B cell (primary cell): ENCODE results near the gene CAMK2A. TPM values are rescaled to one million over a fixed set of nuclear protein-coding genes. Genes with fewer than 3 reads are reported as not detected.

Experiments used
- ATAC-seq: fragments of 200-7000 bp; cut with Tn5 transposase; one replicate; pipeline ENCODE4 v1.10.0; 2021; ENCODE audit warnings: low read depth, mild to moderate bottlenecking, moderate number of reproducible peaks, moderate library complexity
- CTCF ChIA-PET: fragments of 350-600 bp; sonication (Branson Sonifier 250); formaldehyde crosslinking; loops from one replicate; lab custom pipeline; 2021; ENCODE audit warnings: antibody characterized with exemption, inconsistent platforms; lab: Charles Lee
- POLR2A ChIA-PET: fragments of 350-600 bp; sonication (Branson Sonifier 250); formaldehyde crosslinking; loops from one replicate; lab custom pipeline; 2021; ENCODE audit warnings: antibody characterized with exemption; lab: Charles Lee
- DNase-seq: peaks from one replicate; pipeline ENCODE4 v3.0.0; 2013
- H2AFZ ChIP-seq: 2 replicates; pipeline ENCODE4 v1.6.1; 2012; ENCODE audit warnings: mild to moderate bottlenecking, low read depth, low read length; ENCODE audit not compliant: insufficient read depth, poor library complexity, severe bottlenecking
- H3K27ac ChIP-seq, 2 donors: 1 replicate in 1 of 2; 2 replicates in 1 of 2; pipeline ENCODE4 v1.5.1; 2012 to 2013; ENCODE audit warnings: low read length in 2 of 2, mild to moderate bottlenecking in 2 of 2, moderate library complexity in 1 of 2
- H3K27me3 ChIP-seq, 4 experiments: fragments of 200-600 bp in 1 of 4; sonication (generic) in 1 of 4; replicated peaks in 1 of 4; 1 replicate in 2 of 4; 2 replicates in 2 of 4; pipeline versions ENCODE4 v1.6.1 to v1.7.0; 2013 to 2016; ENCODE audit warnings: low read length in 3 of 4, mild to moderate bottlenecking in 2 of 4, mixed read lengths in 1 of 4, moderate library complexity in 1 of 4; ENCODE audit not compliant: insufficient read depth in 4 of 4, control insufficient read depth in 3 of 4; ENCODE audit errors: control extremely low read depth in 1 of 4
- H3K36me3 ChIP-seq, 2 experiments: replicated peaks in 1 of 2; 1 replicate in 1 of 2; 2 replicates in 1 of 2; pipeline versions ENCODE4 v1.6.1 to v1.7.1; 2013; ENCODE audit warnings: low read length in 1 of 2; ENCODE audit not compliant: insufficient read depth in 2 of 2, control insufficient read depth in 1 of 2; ENCODE audit errors: control extremely low read depth in 1 of 2, extremely low read depth in 1 of 2
- H3K4me1 ChIP-seq, 2 donors: fragments of 200-600 bp in 1 of 2; sonication (generic) in 1 of 2; 1 replicate in 1 of 2; 2 replicates in 1 of 2; pipeline versions ENCODE4 v1.5.1 to v1.6.1; 2013 to 2017; ENCODE audit warnings: low read length in 2 of 2; ENCODE audit not compliant: control insufficient read depth in 2 of 2, insufficient read depth in 2 of 2
- H3K4me2 ChIP-seq: replicated peaks from 2 replicates; pipeline ENCODE3; 2012; ENCODE audit warnings: mild to moderate bottlenecking, low read depth, low read length; ENCODE audit not compliant: poor library complexity, severe bottlenecking
- H3K4me3 ChIP-seq, 5 experiments: fragments of 200-600 bp in 1 of 5; sonication (generic) in 1 of 5; 1 replicate in 3 of 5; 2 replicates in 2 of 5; pipeline versions ENCODE4 v1.5.1 to v1.7.0; 2011 to 2016; ENCODE audit warnings: low read length in 4 of 5, mild to moderate bottlenecking in 4 of 5, low read depth in 2 of 5, control low read depth in 1 of 5, moderate library complexity in 1 of 5; ENCODE audit not compliant: insufficient read depth in 1 of 5; ENCODE audit errors: control extremely low read depth in 1 of 5, extremely low read depth in 1 of 5
- H3K79me2 ChIP-seq: fragments of 200-600 bp; sonication (generic); one replicate; pipeline ENCODE4 v1.6.0; 2016; ENCODE audit warnings: low read length; ENCODE audit not compliant: control insufficient read depth, insufficient read depth
- H3K9ac ChIP-seq: fragments of 200-600 bp; sonication (generic); 2 replicates; pipeline ENCODE4 v1.6.1; 2017; ENCODE audit warnings: mild to moderate bottlenecking, low read length, moderate library complexity
- H3K9me3 ChIP-seq, 3 donors: one replicate each; pipeline versions ENCODE4 v1.6.1 to v1.7.1; 2013; ENCODE audit warnings: low read length in 2 of 3; ENCODE audit not compliant: control insufficient read depth in 2 of 3, insufficient read depth in 1 of 3; ENCODE audit errors: control extremely low read depth in 1 of 3
- H4K20me1 ChIP-seq: 2 replicates; pipeline ENCODE4 v1.6.0; 2012; ENCODE audit warnings: mild to moderate bottlenecking, low read length; ENCODE audit not compliant: insufficient read depth, control insufficient read depth, poor library complexity, severe bottlenecking
- H3K27ac Mint-ChIP-seq: one replicate; pipeline ENCODE4 v1.8.0; 2021; ENCODE audit warnings: mixed read lengths
- H3K27me3 Mint-ChIP-seq: one replicate; pipeline ENCODE4 v1.8.0; 2021; ENCODE audit warnings: mixed read lengths
- H3K4me1 Mint-ChIP-seq: one replicate; pipeline ENCODE4 v1.8.0; 2021; ENCODE audit warnings: mixed read lengths
- H3K4me3 Mint-ChIP-seq: one replicate; pipeline ENCODE4 v1.8.0; 2021; ENCODE audit warnings: mixed read lengths
- H3K9me3 Mint-ChIP-seq: one replicate; pipeline ENCODE4 v1.8.0; 2022; ENCODE audit warnings: mixed read lengths; ENCODE audit not compliant: insufficient read depth
- CTCF ChIP-seq: fragments of 200-600 bp; IDR thresholded peaks from one replicate; pipeline ENCODE4 v1.8.0; 2022; ENCODE audit warnings: antibody characterized with exemption, mild to moderate bottlenecking
- EZH2 ChIP-seq: IDR thresholded peaks from 2 replicates; pipeline ENCODE4 v1.6.1; 2012; ENCODE audit warnings: borderline replicate concordance, low read depth, mild to moderate bottlenecking, moderate library complexity, low read length; ENCODE audit not compliant: insufficient read depth, poor library complexity, severe bottlenecking
- WGBS: methylation state at CpG from one replicate; pipeline ENCODE4 v1.1.5; 2013; ENCODE audit warnings: missing lambda C conversion rate; ENCODE audit not compliant: insufficient coverage; 5-methylcytosine and 5-hydroxymethylcytosine counted together
- intact Hi-C: fragments of 100-400 bp; cut with micrococcal nuclease; formaldehyde crosslinking; loops from one replicate; pipeline ENCODE4 v1.10.0; 2022
- polyA plus RNA-seq: library from polyadenylated mRNA; depleted of rRNA; stranded (reverse); fragments of >200 nt; gene quantifications from 2 replicates; pipeline ENCODE4 v1.2.3, GENCODE V29; 2012
- total RNA-seq, 2 donors: library from RNA; stranded (reverse); fragments of 120-200 nt in 1 of 2; gene quantifications; 1 replicate in 1 of 2; 2 replicates in 1 of 2; pipeline versions ENCODE4 v1.2.3 to v1.2.4, GENCODE V29; 2013 to 2022

Gene CAMK2A
- total and polyA plus RNA-seq, 2 donors (not counting 1 experiment from before 2014, with no cell fraction given) = not detected

- ChIA-PET CTCF (no interaction called here), POLR2A (no interaction called here)
- Mint-ChIP-seq H3K4me1 (no peaks in the 10 kb centered on the region), H3K4me3 (no peak overlapping the region), H3K9me3 (no peaks in the 10 kb centered on the region), H3K27ac (no peak overlapping the region), H3K27me3 (peaks cover 37% of the 10 kb centered on the region)
- H3K4me3 ChIP-seq = no peak overlapping the region
- H2AFZ ChIP-seq = no peak overlapping the region
- H3K79me2 ChIP-seq = no peaks in the 10 kb centered on the region
- intact Hi-C loops = no loop called here
- H3K4me1 ChIP-seq = no peaks in the 10 kb centered on the region
- H3K27ac ChIP-seq = no peak overlapping the region
- H3K9me3 ChIP-seq = no peaks in the 10 kb centered on the region
- H3K4me2 ChIP-seq = no peak overlapping the region
- DNase-seq (no peak), ATAC-seq (no peak)
- no peaks in the 10 kb centered on the region for H4K20me1 ChIP-seq
- WGBS = 88% methylated on average over 16 of the region's 16 CpGs
- H3K36me3 ChIP-seq = no peaks in the 10 kb centered on the region
- TF ChIP-seq EZH2 (no peak), CTCF (no peak)
- H3K9ac ChIP-seq = no peak overlapping the region
- H3K27me3 ChIP-seq = peaks cover 0 to 9% (median 0%) of the 10 kb centered on the region in 4 experiments
Observed at GRCh38 chr5:150196986-150197385, 92.6 kb downstream of the CAMK2A start.

GRCh38 chr5:150196514-150196913, 93.1 kb downstream of the CAMK2A start:
- Histone ChIP-seq H3K9ac (no peak overlapping the region), H3K36me3 (no peaks in the 10 kb centered on the region), H3K9me3 (no peaks in the 10 kb centered on the region), H4K20me1 (no peaks in the 10 kb centered on the region), H3K4me1 (no peaks in the 10 kb centered on the region), H3K4me2 (no peak overlapping the region), H3K4me3 (no peak overlapping the region), H2AFZ (no peak overlapping the region), H3K27ac (no peak overlapping the region), H3K79me2 (no peaks in the 10 kb centered on the region), H3K27me3 (peaks cover 0 to 11% (median 0%) of the 10 kb centered on the region in 4 experiments)
- intact Hi-C loops = no loop called here
- Mint-ChIP-seq H3K27me3 (peaks cover 41% of the 10 kb centered on the region), H3K27ac (no peak overlapping the region), H3K9me3 (no peaks in the 10 kb centered on the region), H3K4me3 (no peak overlapping the region), H3K4me1 (no peaks in the 10 kb centered on the region)
- no peak for ATAC-seq
- ChIA-PET POLR2A (no interaction called here), CTCF (no interaction called here)
- WGBS = 75% methylated on average over 5 of the region's 5 CpGs
- DNase-seq = no peak
- TF ChIP-seq CTCF = no peak
- no peak for TF ChIP-seq EZH2
